AG09309 (cell line): ENCODE data around the gene TCF21.
"Not testable (repeated sequence)": the region's sequence is repeated elsewhere in the genome, so short reads cannot be mapped to it uniquely, and the experiment has no call there.

Source experiments
- DNase-seq: peaks from one replicate; pipeline ENCODE4 v3.0.0-alpha.2; 2010; ENCODE audit warnings: low read depth
- H3K4me3 ChIP-seq: 2 replicates; pipeline ENCODE4 v1.5.1; 2011; ENCODE audit warnings: mild to moderate bottlenecking, low read depth, low read length, moderate library complexity; ENCODE audit not compliant: control insufficient read depth
- TF ChIP-seq, protein P1 (sequence below): IDR thresholded peaks from 2 replicates; pipeline ENCODE4 v1.5.1; 2011; ENCODE audit warnings: mild to moderate bottlenecking, low read depth, low read length, inconsistent platforms; ENCODE audit not compliant: insufficient read depth, control insufficient read depth; ENCODE audit errors: missing control alignments

TCF21 gene

GRCh38 chr6:133918208-133918930 lies 29.5 kb downstream of the TCF21 start:
- no peak for DNase-seq
- no peak overlapping the region for H3K4me3 ChIP-seq
- TF ChIP-seq, protein P1, sequence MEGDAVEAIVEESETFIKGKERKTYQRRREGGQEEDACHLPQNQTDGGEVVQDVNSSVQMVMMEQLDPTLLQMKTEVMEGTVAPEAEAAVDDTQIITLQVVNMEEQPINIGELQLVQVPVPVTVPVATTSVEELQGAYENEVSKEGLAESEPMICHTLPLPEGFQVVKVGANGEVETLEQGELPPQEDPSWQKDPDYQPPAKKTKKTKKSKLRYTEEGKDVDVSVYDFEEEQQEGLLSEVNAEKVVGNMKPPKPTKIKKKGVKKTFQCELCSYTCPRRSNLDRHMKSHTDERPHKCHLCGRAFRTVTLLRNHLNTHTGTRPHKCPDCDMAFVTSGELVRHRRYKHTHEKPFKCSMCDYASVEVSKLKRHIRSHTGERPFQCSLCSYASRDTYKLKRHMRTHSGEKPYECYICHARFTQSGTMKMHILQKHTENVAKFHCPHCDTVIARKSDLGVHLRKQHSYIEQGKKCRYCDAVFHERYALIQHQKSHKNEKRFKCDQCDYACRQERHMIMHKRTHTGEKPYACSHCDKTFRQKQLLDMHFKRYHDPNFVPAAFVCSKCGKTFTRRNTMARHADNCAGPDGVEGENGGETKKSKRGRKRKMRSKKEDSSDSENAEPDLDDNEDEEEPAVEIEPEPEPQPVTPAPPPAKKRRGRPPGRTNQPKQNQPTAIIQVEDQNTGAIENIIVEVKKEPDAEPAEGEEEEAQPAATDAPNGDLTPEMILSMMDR: no peak

GRCh38 chr6:133919362-133919761 lies 30.4 kb downstream of the TCF21 start:
- TF ChIP-seq, protein P1: no peak
- no peak for DNase-seq
- no peak overlapping the region for H3K4me3 ChIP-seq

- peak; percentile 38 for DNase-seq
- TF ChIP-seq, protein P1: peak; percentile 87
- no peak overlapping the region for H3K4me3 ChIP-seq
Observed at GRCh38 chr6:133921249-133921859, 32.4 kb downstream of the TCF21 start.

DNA sequence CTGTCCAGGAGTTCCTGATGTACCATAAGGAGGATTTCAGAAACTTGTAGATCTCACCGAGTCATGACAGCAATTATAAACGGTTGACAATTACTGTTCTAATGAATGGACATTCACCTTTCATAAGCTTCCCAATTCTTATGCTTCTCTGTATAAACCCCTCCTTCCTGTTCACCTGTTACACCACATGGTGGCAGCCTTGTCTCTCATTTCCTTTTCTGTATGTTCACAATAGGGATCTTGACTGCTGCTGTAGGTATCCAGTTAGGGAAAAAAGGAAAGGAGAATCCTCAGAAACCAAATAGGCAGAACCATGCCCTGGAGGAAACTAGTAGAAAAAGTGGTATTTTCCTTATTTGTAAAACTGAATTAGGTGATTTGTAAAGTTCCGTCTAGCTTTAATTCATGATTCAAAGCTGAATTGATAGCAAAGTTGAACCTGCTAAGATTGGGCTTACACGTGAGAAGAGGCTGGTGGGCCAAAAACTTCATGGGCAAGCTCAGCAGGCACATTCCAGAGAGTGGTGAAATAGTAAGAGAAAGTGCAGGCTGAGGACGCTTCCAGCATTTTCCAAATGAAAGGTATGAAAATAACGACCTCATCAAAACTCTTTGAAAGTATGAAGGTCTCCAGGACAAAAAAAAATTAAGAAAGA lies 35.2 kb downstream of the TCF21 start:
- H3K4me3 ChIP-seq: no peak overlapping the region
- TF ChIP-seq, protein P1: peak; percentile 76

DNA sequence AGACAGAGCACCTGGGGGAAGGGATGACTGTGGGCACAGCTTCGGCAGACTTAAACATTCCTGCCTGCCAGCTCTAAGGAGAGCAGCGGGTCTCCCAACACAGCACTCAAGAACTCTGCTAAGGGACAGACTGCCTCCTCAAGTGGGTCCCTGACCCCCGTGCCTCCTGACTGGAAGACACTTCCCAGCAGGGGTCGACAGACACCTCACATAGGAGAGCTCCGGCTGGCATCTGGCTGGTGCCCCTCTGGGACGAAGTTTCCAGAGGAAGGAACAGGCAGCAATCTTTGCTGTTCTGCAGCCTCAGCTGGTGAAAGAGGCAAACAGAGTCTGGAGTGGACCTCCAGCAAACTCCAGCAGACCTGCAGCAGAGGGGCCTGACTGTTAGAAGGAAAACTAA lies 42.3 kb downstream of the TCF21 start:
- not testable (repeated sequence) for H3K4me3 ChIP-seq, DNase-seq

More for the DNA sequence above, 35.2 kb downstream of the TCF21 start:
- peak; percentile 53 for DNase-seq

GRCh38 chr6:133936352-133936751 lies 47.4 kb downstream of the TCF21 start:
- H3K4me3 ChIP-seq, DNase-seq: not testable (repeated sequence)

DNA sequence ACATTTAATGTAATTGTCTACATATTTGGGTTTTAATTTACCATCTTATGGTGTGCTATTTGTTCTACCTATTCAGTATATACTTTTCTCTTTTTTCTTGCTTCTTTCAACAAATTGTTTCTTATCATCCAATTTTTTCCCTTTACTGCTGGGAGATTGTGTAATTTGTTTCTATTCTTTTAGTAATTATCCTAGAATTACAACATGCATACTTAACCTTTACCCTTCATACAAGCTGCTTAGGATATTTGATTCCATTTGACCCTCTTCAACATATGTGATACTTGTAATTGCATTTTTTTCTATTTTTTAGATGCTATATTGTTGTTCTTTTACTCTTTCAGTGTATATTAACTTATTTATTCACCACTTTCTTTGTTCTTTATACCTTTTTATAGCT lies 49.0 kb downstream of the TCF21 start:
- DNase-seq: no peak
- TF ChIP-seq, protein P1: no peak

More for the DNA sequence above, 49.0 kb downstream of the TCF21 start:
- no peak overlapping the region for H3K4me3 ChIP-seq
